GM12878 (cell line): Measurements from ENCODE around the gene NELFE.

ENCODE experiments used
- CHD1 ChIP-seq: IDR thresholded peaks from 2 replicates; pipeline ENCODE4 v1.6.1; 2012; ENCODE audit warnings: low read depth, low read length, improper control_type of control experiment
- CREB1 ChIP-seq: IDR thresholded peaks from 2 replicates; pipeline ENCODE4 v1.6.1; 2012; ENCODE audit warnings: low read depth, mild to moderate bottlenecking, inconsistent platforms
- CTCF ChIP-seq, 3 experiments: IDR thresholded peaks in 2 of 3; conservative IDR thresholded peaks in 1 of 3; 2 replicates each; pipeline ENCODE4 v1.5.1; 2011; ENCODE audit warnings: low read depth in 3 of 3, low read length in 3 of 3, mild to moderate bottlenecking in 3 of 3, control low read depth in 2 of 3, moderate library complexity in 2 of 3, inconsistent platforms in 1 of 3, mixed read lengths in 1 of 3; ENCODE audit not compliant: control insufficient read depth in 2 of 3, insufficient read depth in 1 of 3; ENCODE audit errors: extremely low read depth in 1 of 3
- E4F1 ChIP-seq: fragments of 450-650 bp; IDR thresholded peaks from 2 replicates; pipeline ENCODE4 v1.6.1; 2018; ENCODE audit warnings: borderline replicate concordance, mild to moderate bottlenecking; ENCODE audit not compliant: partially characterized antibody
- MAX ChIP-seq: IDR thresholded peaks from 2 replicates; pipeline ENCODE4 v1.6.1; 2012; ENCODE audit warnings: low read depth, low read length, improper control_type of control experiment
- MTA3 ChIP-seq: IDR thresholded peaks from 2 replicates; pipeline ENCODE4 v1.6.1; 2012; ENCODE audit warnings: low read length, inconsistent platforms, borderline replicate concordance
- NFYB ChIP-seq: IDR thresholded peaks from 2 replicates; pipeline ENCODE4 v1.6.1; 2011; ENCODE audit warnings: low read depth, mild to moderate bottlenecking, low read length, improper control_type of control experiment, moderate library complexity; ENCODE audit not compliant: insufficient read depth
- NRF1 ChIP-seq: conservative IDR thresholded peaks from 2 replicates; pipeline ENCODE4 v1.6.1; 2011; ENCODE audit warnings: mild to moderate bottlenecking, low read depth, low read length, improper control_type of control experiment
- POLR2A ChIP-seq: IDR thresholded peaks from 2 replicates; pipeline ENCODE4 v1.6.1; 2011; ENCODE audit warnings: low read depth, mild to moderate bottlenecking, low read length
- RELB ChIP-seq: fragments of 450-650 bp; IDR thresholded peaks from 2 replicates; pipeline ENCODE4 v1.6.1; 2017; ENCODE audit warnings: low read depth, mild to moderate bottlenecking, moderate library complexity
- SIN3A ChIP-seq: IDR thresholded peaks from 2 replicates; pipeline ENCODE4 v1.6.1; 2012; ENCODE audit warnings: low read depth, low read length, improper control_type of control experiment
- SP1 ChIP-seq: IDR thresholded peaks from one replicate; pipeline ENCODE4 v1.6.1; 2011; ENCODE audit warnings: low read depth, low read length

- TF ChIP-seq CREB1 (no peak), SP1 (no peak), MTA3 (no peak), NRF1 (no peak), RELB (no peak), NFYB (no peak), CHD1 (no peak), E4F1 (no peak), CTCF (IDR thresholded peaks at IDR 0.05 in 2 of 3, conservative IDR thresholded peaks at IDR 0.05 in 1 of 3; ENCODE audit: control insufficient read depth in 2 of 3, extremely low read depth in 1 of 3, insufficient read depth in 1 of 3, low read depth in 3 of 3, low read length in 3 of 3) (no peak), MAX (no peak), POLR2A (no peak), SIN3A (no peak)
Observed at GRCh38 chr6:31948306-31948705, 10.5 kb downstream of the NELFE start.
